Trophoblast cell (in vitro differentiated cells and primary cell): ENCODE results near the gene PTPN13.
A peak's percentile ranks its signal among the peaks of the same experiment; 100 is the strongest.
"Not testable (repeated sequence)": the region's sequence is repeated elsewhere in the genome, so short reads cannot be mapped to it uniquely, and the experiment has no call there.

ENCODE experiments used
- DNase-seq, 2 donors: peaks; one replicate each; pipeline ENCODE4 v3.0.0-alpha.2; 2016
- H2AFZ ChIP-seq: 2 replicates; pipeline ENCODE4 v1.6.1; 2013; ENCODE audit warnings: low read length, moderate library complexity, mild to moderate bottlenecking; ENCODE audit not compliant: insufficient read depth, poor library complexity
- H2AK5ac ChIP-seq: 2 replicates; pipeline ENCODE4 v1.6.1; 2013; ENCODE audit warnings: mild to moderate bottlenecking, low read length
- H2BK120ac ChIP-seq: 2 replicates; pipeline ENCODE4 v1.6.1; 2013; ENCODE audit warnings: low read length, mild to moderate bottlenecking, moderate library complexity; ENCODE audit not compliant: insufficient read depth, poor library complexity
- H2BK12ac ChIP-seq: 2 replicates; pipeline ENCODE4 v1.6.1; 2013; ENCODE audit warnings: mild to moderate bottlenecking, low read length, moderate library complexity
- H2BK5ac ChIP-seq: 2 replicates; pipeline ENCODE4 v1.6.1; 2013; ENCODE audit warnings: low read length, low read depth, moderate library complexity, mild to moderate bottlenecking; ENCODE audit not compliant: poor library complexity
- H3K14ac ChIP-seq: 2 replicates; pipeline ENCODE4 v1.6.1; 2013; ENCODE audit warnings: mild to moderate bottlenecking, low read length
- H3K18ac ChIP-seq: 2 replicates; pipeline ENCODE4 v1.6.1; 2013; ENCODE audit warnings: mild to moderate bottlenecking, low read length
- H3K23ac ChIP-seq: 2 replicates; pipeline ENCODE4 v1.6.1; 2013; ENCODE audit warnings: low read length
- H3K27ac ChIP-seq: 2 replicates; pipeline ENCODE4 v1.5.1; 2013; ENCODE audit warnings: low read depth, mild to moderate bottlenecking, inconsistent platforms, low read length, moderate library complexity
- H3K27me3 ChIP-seq: 2 replicates; pipeline ENCODE4 v1.6.1; 2013; ENCODE audit warnings: inconsistent platforms, mild to moderate bottlenecking, low read length, moderate library complexity; ENCODE audit not compliant: insufficient read depth
- H3K36me3 ChIP-seq, 2 experiments: 1 replicate in 1 of 2; 2 replicates in 1 of 2; pipeline ENCODE4 v1.6.1; 2013; ENCODE audit warnings: low read length in 2 of 2, mild to moderate bottlenecking in 2 of 2, moderate library complexity in 1 of 2; ENCODE audit not compliant: insufficient read depth in 2 of 2, control insufficient read depth in 1 of 2
- H3K4ac ChIP-seq: 2 replicates; pipeline ENCODE4 v1.6.1; 2013; ENCODE audit warnings: low read depth, mild to moderate bottlenecking, low read length, moderate library complexity
- H3K4me1 ChIP-seq, 2 experiments: 1 replicate in 1 of 2; 2 replicates in 1 of 2; pipeline ENCODE4 v1.6.1; 2013; ENCODE audit warnings: low read length in 2 of 2, mild to moderate bottlenecking in 2 of 2, moderate library complexity in 1 of 2; ENCODE audit not compliant: insufficient read depth in 2 of 2, control insufficient read depth in 1 of 2
- H3K4me2 ChIP-seq: 2 replicates; pipeline ENCODE4 v1.6.1; 2013; ENCODE audit warnings: inconsistent platforms, mild to moderate bottlenecking, low read length, moderate library complexity
- H3K4me3 ChIP-seq: 2 replicates; pipeline ENCODE4 v1.5.1; 2013; ENCODE audit warnings: mild to moderate bottlenecking, low read depth, low read length, inconsistent platforms
- H3K79me1 ChIP-seq: one replicate; pipeline ENCODE4 v1.6.1; 2013; ENCODE audit warnings: low read length
- H3K79me2 ChIP-seq: 2 replicates; pipeline ENCODE4 v1.6.1; 2013; ENCODE audit warnings: low read length, mild to moderate bottlenecking; ENCODE audit not compliant: control insufficient read depth, insufficient read depth, poor library complexity
- H3K9ac ChIP-seq: 2 replicates; pipeline ENCODE4 v1.6.1; 2013; ENCODE audit warnings: mild to moderate bottlenecking, low read length
- H3K9me3 ChIP-seq: 2 replicates; pipeline ENCODE4 v1.6.1; 2013; ENCODE audit warnings: low read depth, mild to moderate bottlenecking, control low read depth, inconsistent platforms, low read length; ENCODE audit not compliant: insufficient read depth
- H4K12ac ChIP-seq: 2 replicates; pipeline ENCODE4 v1.6.1; 2013; ENCODE audit warnings: low read depth, mild to moderate bottlenecking, low read length, moderate library complexity
- H4K8ac ChIP-seq: 2 replicates; pipeline ENCODE4 v1.6.1; 2013; ENCODE audit warnings: low read depth, mild to moderate bottlenecking, low read length, moderate library complexity
- H4K91ac ChIP-seq: one replicate; pipeline ENCODE4 v1.6.1; 2013; ENCODE audit warnings: low read depth, mild to moderate bottlenecking, low read length, moderate library complexity
- WGBS: extraction: QIAGEN DNeasy Blood & Tissue Kit; methylation state at CpG from one replicate; pipeline ENCODE4 v1.1.7; 2013; ENCODE audit warnings: missing lambda C conversion rate; ENCODE audit not compliant: insufficient read length, insufficient coverage; ENCODE audit errors: extremely low coverage; 5-methylcytosine and 5-hydroxymethylcytosine counted together

The PTPN13 gene

GRCh38 chr4:86653237-86653865 lies 59.2 kb downstream of the PTPN13 start:
- Histone ChIP-seq H3K18ac (no peak overlapping the region), H3K4ac (no peak overlapping the region), H3K4me3 (no peak overlapping the region), H4K8ac (no peak overlapping the region), H3K4me2 (no peak overlapping the region), H3K79me1 (no peaks in the 10 kb centered on the region), H3K9ac (no peak overlapping the region), H3K23ac (no peak overlapping the region), H2BK12ac (no peak overlapping the region), H2AK5ac (no peak overlapping the region), H2AFZ (no peak overlapping the region), H4K91ac (no peak overlapping the region), H3K79me2 (no peaks in the 10 kb centered on the region), H3K36me3 (no peaks in the 10 kb centered on the region), H3K27ac (no peak overlapping the region), H3K27me3 (no peaks in the 10 kb centered on the region), H4K12ac (no peak overlapping the region), H3K9me3 (peaks cover 3% of the 10 kb centered on the region), H2BK5ac (no peak overlapping the region), H2BK120ac (no peak overlapping the region), H3K14ac (no peak overlapping the region), H3K4me1 (no peaks in the 10 kb centered on the region)
- no CpG with 5 or more reads among the region's 4 CpGs for WGBS
- DNase-seq: peak in 1 of 2 donors; percentile 44

- WGBS: no CpG with 5 or more reads among the region's 10 CpGs
- not testable (repeated sequence) for H4K8ac ChIP-seq
Measured at GRCh38 chr4:86656781-86657180, 62.7 kb downstream of the PTPN13 start.

GRCh38 chr4:86657382-86657781 lies 63.3 kb downstream of the PTPN13 start:
- Histone ChIP-seq H3K23ac (no peak overlapping the region), H4K91ac (no peak overlapping the region), H2BK12ac (no peak overlapping the region), H2AFZ (no peak overlapping the region), H3K4me2 (no peak overlapping the region), H3K9ac (no peak overlapping the region), H3K27ac (no peak overlapping the region), H4K12ac (no peak overlapping the region), H2BK5ac (no peak overlapping the region), H2BK120ac (no peak overlapping the region), H3K4me1 (no peaks in the 10 kb centered on the region), H3K4me3 (no peak overlapping the region), H4K8ac (no peak overlapping the region), H3K9me3 (no peaks in the 10 kb centered on the region), H2AK5ac (no peak overlapping the region), H3K14ac (no peak overlapping the region), H3K36me3 (no peaks in the 10 kb centered on the region), H3K27me3 (no peaks in the 10 kb centered on the region), H3K18ac (no peak overlapping the region), H3K4ac (no peak overlapping the region), H3K79me2 (no peaks in the 10 kb centered on the region), H3K79me1 (no peaks in the 10 kb centered on the region)
- no CpG with 5 or more reads among the region's 1 CpG for WGBS
- DNase-seq: no peak

More at GRCh38 chr4:86656781-86657180, 62.7 kb downstream of the PTPN13 start:
- H3K4me2 ChIP-seq, H2BK12ac ChIP-seq, H2AFZ ChIP-seq, H3K14ac ChIP-seq, H4K91ac ChIP-seq, H3K9ac ChIP-seq, H4K12ac ChIP-seq, H2BK120ac ChIP-seq, H3K23ac ChIP-seq, H3K27me3 ChIP-seq, H3K4me1 ChIP-seq, H3K79me1 ChIP-seq, H2BK5ac ChIP-seq, H3K36me3 ChIP-seq, H3K79me2 ChIP-seq, H3K18ac ChIP-seq, H3K9me3 ChIP-seq, H2AK5ac ChIP-seq, DNase-seq, H3K27ac ChIP-seq, H3K4ac ChIP-seq, H3K4me3 ChIP-seq: not testable (repeated sequence)

GRCh38 chr4:86657910-86658309 lies 63.8 kb downstream of the PTPN13 start:
- Histone ChIP-seq H3K14ac (no peak overlapping the region), H2BK12ac (no peak overlapping the region), H3K4ac (no peak overlapping the region), H3K36me3 (no peaks in the 10 kb centered on the region), H3K23ac (no peak overlapping the region), H3K9me3 (no peaks in the 10 kb centered on the region), H3K79me1 (no peaks in the 10 kb centered on the region), H3K4me1 (no peaks in the 10 kb centered on the region), H3K4me3 (no peak overlapping the region), H2BK5ac (no peak overlapping the region), H4K8ac (no peak overlapping the region), H3K27me3 (no peaks in the 10 kb centered on the region), H4K12ac (no peak overlapping the region), H2AK5ac (no peak overlapping the region), H3K18ac (no peak overlapping the region), H2BK120ac (no peak overlapping the region), H3K9ac (no peak overlapping the region), H3K79me2 (no peaks in the 10 kb centered on the region), H3K4me2 (no peak overlapping the region), H3K27ac (no peak overlapping the region), H4K91ac (no peak overlapping the region), H2AFZ (no peak overlapping the region)
- no peak for DNase-seq
- WGBS: no CpG with 5 or more reads among the region's 3 CpGs
